Loucy (cell line): ENCODE data around the gene IVNS1ABP.

Experiments
- H2AFZ ChIP-seq: fragments of 200-600 bp; sonication (generic); 2 replicates; pipeline ENCODE4 v1.6.0; 2016; ENCODE audit warnings: antibody characterized with exemption, mild to moderate bottlenecking, low read length, moderate library complexity
- H3F3A ChIP-seq: fragments of 200-600 bp; 2 replicates; pipeline ENCODE4 v1.6.0; 2016; ENCODE audit warnings: antibody characterized with exemption, low read depth, mild to moderate bottlenecking
- H3K27me3 ChIP-seq: fragments of 200-600 bp; sonication (generic); 2 replicates; pipeline ENCODE4 v1.6.1; 2014; ENCODE audit warnings: low read length, mild to moderate bottlenecking; ENCODE audit not compliant: insufficient read depth, poor library complexity, severe bottlenecking
- H3K36me3 ChIP-seq: fragments of 200-600 bp; sonication (generic); 2 replicates; pipeline ENCODE4 v1.6.1; 2016; ENCODE audit warnings: low read length; ENCODE audit not compliant: insufficient read depth
- H3K4me1 ChIP-seq: fragments of 200-600 bp; sonication (generic); 2 replicates; pipeline ENCODE4 v1.5.1; 2014; ENCODE audit warnings: low read length, mild to moderate bottlenecking; ENCODE audit not compliant: insufficient read depth, poor library complexity, severe bottlenecking
- H3K4me2 ChIP-seq: fragments of 200-600 bp; sonication (generic); 2 replicates; pipeline ENCODE4 v1.6.0; 2014; ENCODE audit warnings: antibody characterized with exemption, low read length, low read depth, mild to moderate bottlenecking; ENCODE audit not compliant: poor library complexity, severe bottlenecking
- H3K4me3 ChIP-seq: fragments of 200-600 bp; sonication (generic); 2 replicates; pipeline ENCODE4 v1.5.1; 2014; ENCODE audit warnings: low read length, mild to moderate bottlenecking, mixed read lengths; ENCODE audit not compliant: poor library complexity, severe bottlenecking
- H3K79me2 ChIP-seq: fragments of 200-600 bp; sonication (generic); 2 replicates; pipeline ENCODE4 v1.6.1; 2014; ENCODE audit warnings: low read length; ENCODE audit not compliant: insufficient read depth
- H3K9ac ChIP-seq: fragments of 200-600 bp; sonication (generic); 2 replicates; pipeline ENCODE4 v1.6.0; 2014; ENCODE audit warnings: mild to moderate bottlenecking, low read depth, low read length, moderate library complexity; ENCODE audit not compliant: poor library complexity, severe bottlenecking
- H3K9me2 ChIP-seq: fragments of 200-600 bp; sonication (generic); replicated peaks from 2 replicates; pipeline ENCODE4 v1.6.1; 2016; ENCODE audit warnings: low read depth, low read length, mixed read lengths
- H3K9me3 ChIP-seq: fragments of 200-600 bp; sonication (generic); 2 replicates; pipeline ENCODE4 v1.6.1; 2014; ENCODE audit warnings: mild to moderate bottlenecking, antibody characterized with exemption, low read length, low read depth; ENCODE audit not compliant: insufficient read depth
- H4K20me1 ChIP-seq: fragments of 200-600 bp; sonication (generic); 2 replicates; pipeline ENCODE4 v1.6.0; 2014; ENCODE audit warnings: antibody characterized with exemption, low read length, mild to moderate bottlenecking; ENCODE audit not compliant: insufficient read depth, poor library complexity, severe bottlenecking
- CTCF ChIP-seq: fragments of 200-600 bp; sonication (generic); conservative IDR thresholded peaks from 2 replicates; pipeline ENCODE4 v1.5.1; 2014; ENCODE audit warnings: mild to moderate bottlenecking, antibody characterized with exemption, low read length
- EZH2phosphoT487 ChIP-seq: fragments of 200-600 bp; IDR thresholded peaks from 2 replicates; pipeline ENCODE4 v1.6.1; 2018; ENCODE audit warnings: antibody characterized with exemption, mild to moderate bottlenecking, moderate library complexity, borderline replicate concordance

IVNS1ABP gene

DNA sequence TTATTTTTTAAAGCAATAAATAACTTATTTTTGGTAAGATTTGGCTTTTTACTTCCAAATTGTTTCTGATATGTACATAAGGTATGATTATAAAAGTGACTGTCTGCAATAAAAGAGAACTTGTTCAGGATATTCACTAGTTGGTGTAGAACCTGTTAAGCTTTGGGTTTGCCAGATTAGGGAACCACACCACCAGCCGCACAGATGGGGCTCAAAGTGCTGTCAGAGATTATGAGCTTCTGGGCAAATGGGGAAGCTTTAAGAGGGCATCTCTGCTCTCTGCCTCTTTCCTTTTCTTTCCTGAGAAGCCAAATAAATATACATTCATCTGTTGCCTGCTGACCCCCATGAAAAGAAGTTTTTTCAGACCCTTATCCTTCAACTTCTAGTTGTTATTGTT, 25.4 kb downstream of the IVNS1ABP start:
- no peak overlapping the region for H2AFZ ChIP-seq
- H3K36me3 ChIP-seq = peaks cover 33% of the 10 kb centered on the region; the same call in 1 of the 2 replicates
- no peaks in the 10 kb centered on the region for H3K79me2 ChIP-seq
- H3K4me2 ChIP-seq = no peak overlapping the region
- no peaks in the 10 kb centered on the region for H3K4me1 ChIP-seq
- H3K9ac ChIP-seq = no peak overlapping the region
- H3K4me3 ChIP-seq = no peak overlapping the region
- no peaks in the 10 kb centered on the region for H4K20me1 ChIP-seq
- H3K9me3 ChIP-seq = no peaks in the 10 kb centered on the region
- no peaks in the 10 kb centered on the region for H3F3A ChIP-seq
- TF ChIP-seq EZH2phosphoT487 (no peak), CTCF (no peak)
- H3K27me3 ChIP-seq = no peaks in the 10 kb centered on the region
- no peaks in the 10 kb centered on the region for H3K9me2 ChIP-seq

DNA sequence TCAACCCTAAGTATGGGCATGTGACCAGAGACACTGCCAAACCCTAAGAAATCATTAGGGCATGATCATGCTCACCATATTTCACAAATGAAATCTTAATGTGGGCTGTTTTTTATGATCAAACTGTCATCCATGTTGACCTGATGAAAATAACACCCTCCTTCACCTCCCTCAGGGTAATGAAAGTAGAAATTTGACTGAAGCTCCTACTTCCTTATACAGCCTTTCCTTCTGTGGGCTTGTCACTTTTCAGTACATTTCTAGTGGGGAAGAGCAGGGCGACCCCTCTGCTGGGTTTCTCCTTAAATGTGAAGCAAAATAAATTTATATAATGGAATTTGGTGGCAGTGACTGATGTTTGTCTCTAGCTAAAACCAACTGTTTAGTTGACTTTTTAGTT, 25.9 kb downstream of the IVNS1ABP start:
- Histone ChIP-seq H4K20me1 (no peaks in the 10 kb centered on the region), H3F3A (no peaks in the 10 kb centered on the region), H3K4me3 (no peak overlapping the region), H2AFZ (no peak overlapping the region), H3K27me3 (no peaks in the 10 kb centered on the region), H3K9ac (no peak overlapping the region), H3K9me3 (no peaks in the 10 kb centered on the region), H3K79me2 (no peaks in the 10 kb centered on the region), H3K9me2 (no peaks in the 10 kb centered on the region), H3K36me3 (peaks cover 28% of the 10 kb centered on the region; the same call in 1 of the 2 replicates), H3K4me1 (no peaks in the 10 kb centered on the region), H3K4me2 (no peak overlapping the region)
- TF ChIP-seq EZH2phosphoT487 (no peak), CTCF (no peak)

DNA sequence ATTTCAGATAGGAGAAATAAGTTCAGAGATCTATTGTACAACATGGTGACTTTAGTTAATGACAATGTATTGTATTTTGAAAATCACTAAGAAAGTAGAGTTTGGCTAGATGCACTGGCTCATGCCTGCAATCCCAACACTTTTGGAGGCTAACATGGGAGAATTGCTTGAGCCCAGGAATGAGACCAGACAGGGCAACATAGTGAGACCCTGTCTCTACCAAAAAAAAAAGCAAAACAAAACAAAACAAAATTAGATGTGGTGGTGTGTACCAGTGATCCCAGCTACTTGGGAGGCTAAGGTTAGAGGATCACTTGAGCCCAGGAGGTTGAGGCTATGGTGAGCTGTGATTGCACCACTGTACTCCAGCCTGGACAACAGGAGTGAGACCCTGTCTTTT, 27.2 kb downstream of the IVNS1ABP start:
- Histone ChIP-seq H3K27me3 (no peaks in the 10 kb centered on the region), H2AFZ (no peak overlapping the region), H3K9me2 (no peaks in the 10 kb centered on the region), H3K79me2 (no peaks in the 10 kb centered on the region), H3K36me3 (peaks cover 16% of the 10 kb centered on the region; the same call in 1 of the 2 replicates), H3K9me3 (no peaks in the 10 kb centered on the region), H4K20me1 (no peaks in the 10 kb centered on the region), H3K4me3 (no peak overlapping the region), H3K4me1 (peaks cover 4% of the 10 kb centered on the region), H3F3A (no peaks in the 10 kb centered on the region), H3K9ac (no peak overlapping the region), H3K4me2 (no peak overlapping the region)
- TF ChIP-seq CTCF = no peak
- TF ChIP-seq EZH2phosphoT487 = no peak
